Activated CD4-positive, alpha-beta T cell treated with anti-CD3 and anti-CD28 coated beads for 4 hours (primary cell): ENCODE measurements around the gene C17orf100.
A peak's percentile ranks its signal among the peaks of the same experiment; 100 is the strongest.

Experiments used
- DNase-seq, 2 donors: peaks; one replicate each; pipeline ENCODE4 v3.0.0-alpha.2; 2020

The C17orf100 gene

DNA sequence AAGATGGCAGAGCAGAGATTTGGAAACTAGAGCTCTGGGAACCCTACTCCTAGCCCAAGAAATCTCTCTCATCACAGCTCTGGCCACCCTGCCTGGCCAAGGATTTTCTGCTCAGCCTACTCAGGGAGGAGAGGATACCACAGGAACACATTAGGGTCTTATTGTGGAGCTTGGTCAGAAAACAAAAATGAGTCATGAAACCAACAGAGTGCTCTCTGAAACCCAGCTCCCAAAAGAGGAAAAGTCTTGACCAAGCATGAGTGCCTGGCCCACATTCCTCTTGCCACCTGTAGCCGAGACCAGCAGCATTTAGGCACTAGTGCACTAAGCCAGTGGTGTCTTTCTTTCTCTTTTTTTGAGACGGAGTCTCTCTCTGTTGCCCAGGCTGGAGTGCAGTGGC, 43.5 kb downstream of the C17orf100 start:
- DNase-seq, result no peak

DNA sequence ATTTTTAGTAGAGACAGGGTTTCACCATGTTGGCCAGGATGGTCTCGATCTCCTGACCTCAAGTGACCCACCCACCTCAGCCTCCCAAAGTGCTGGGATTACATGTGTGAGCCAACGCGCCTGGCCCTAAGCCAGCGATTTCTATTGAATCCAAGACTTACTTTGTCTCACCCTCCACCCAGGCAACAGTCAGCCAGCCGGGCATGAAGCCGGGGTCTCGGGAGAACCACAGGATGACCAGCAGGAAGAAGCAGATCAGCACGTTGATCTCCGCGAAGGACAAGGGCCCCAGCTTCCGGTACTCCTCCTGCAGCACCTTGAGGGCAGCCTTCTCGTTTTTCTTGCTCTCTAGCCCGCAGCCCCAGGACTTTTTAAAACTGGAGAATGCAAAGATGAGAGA, 44.0 kb downstream of the C17orf100 start:
- no peak for DNase-seq

DNA sequence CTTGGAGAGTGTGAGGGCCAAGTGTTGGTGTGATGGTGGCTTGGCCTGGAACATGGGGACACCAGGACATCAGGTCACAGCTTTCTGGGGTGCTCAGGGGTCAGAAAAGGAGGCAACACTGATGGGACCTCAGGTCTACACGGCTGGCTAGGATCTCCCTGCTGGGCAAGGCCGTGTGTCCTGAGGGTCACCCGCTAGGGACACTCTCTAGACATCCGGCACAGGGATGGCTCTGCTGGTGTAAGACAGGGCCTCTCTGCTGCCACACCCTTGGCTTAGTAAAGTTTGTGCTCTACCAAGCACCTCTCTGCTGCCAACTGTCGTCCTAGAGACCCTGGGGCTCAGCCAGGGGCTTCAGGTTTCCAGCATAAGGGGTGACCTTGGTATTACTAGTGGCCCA, 45.3 kb downstream of the C17orf100 start:
- no peak for DNase-seq

DNA sequence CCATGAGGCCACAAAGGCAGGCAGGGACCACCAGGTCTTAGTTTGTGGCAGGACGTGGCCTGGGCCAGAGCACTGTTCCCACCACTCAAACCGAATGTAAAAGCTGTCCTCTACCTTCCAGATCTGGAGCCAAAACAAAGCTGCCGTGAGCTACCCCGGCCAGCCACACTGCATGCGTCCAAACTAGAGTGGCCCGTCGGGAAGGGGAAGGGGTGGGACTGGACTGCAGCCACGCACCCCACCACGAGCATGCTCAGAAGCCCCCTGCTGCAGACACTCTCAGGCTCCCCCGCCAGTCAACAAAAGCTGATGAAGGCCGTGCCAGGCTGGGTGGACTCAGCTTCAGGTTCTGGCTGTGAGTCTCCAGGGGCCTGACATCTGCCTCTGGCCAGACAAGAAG, 46.4 kb downstream of the C17orf100 start:
- no peak for DNase-seq

DNA sequence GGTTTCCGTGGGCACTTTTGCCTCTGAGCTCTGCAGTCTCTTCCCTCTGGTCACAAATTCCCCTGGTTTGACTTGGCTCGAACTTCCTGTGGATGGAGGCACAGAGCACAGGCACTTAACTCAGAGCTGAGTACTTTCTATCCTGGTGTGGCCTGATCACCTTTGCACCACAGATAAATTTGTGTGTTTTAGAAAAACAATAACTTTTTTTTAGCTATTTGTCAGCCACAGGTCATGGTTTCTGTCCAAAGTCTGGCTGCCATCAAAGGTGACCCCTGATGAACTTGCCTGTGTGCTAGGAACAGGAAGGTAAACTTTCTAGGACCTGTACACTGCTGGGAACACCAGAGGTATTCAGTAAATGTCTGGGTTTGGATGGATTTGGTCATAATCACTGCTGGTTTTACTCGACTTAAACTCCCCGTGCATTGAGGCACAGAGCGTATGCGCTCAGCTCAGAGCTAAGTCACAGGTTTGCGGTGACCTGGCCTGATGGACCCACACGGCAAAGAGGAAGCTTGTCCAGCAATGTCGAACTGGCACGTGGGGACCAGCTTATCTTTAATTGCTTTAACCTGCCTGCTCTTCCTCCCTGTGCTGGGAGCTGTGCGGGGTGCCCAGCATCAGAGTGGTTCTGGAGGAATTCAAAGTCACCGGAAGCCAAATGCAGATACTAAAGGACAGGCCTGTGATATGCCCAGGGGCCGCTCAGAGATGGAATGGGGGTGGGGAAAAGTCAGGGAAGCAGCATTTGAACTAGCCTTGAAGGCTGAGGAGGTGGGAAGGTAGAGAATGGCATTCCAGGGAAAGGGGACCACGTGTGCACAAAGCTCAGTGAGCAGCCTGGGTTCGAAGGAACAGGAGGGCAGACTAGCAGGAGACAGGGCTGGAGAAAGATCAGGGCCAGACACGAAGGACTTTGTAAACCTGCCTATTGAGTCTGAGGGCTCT, 48.7 kb downstream of the C17orf100 start:
- DNase-seq, result no peak

DNA sequence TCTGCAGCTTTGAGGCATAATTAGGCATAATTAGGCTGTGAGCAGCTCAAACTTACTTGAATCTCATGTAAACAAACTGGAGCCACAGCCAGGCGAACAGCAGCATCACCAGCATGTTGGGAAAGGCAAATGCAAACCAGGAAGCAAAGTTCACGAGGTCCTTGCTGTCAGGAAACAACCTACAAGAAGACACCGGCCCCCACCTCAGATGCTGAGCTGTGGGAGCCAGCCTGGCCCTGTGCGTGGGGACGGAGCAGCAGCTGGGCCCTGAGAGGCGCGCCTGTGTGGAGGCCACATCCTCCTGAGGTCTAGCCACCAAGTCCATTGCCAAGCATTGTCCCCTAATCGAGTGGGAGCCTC, 49.4 kb downstream of the C17orf100 start:
- DNase-seq, result no peak

DNA sequence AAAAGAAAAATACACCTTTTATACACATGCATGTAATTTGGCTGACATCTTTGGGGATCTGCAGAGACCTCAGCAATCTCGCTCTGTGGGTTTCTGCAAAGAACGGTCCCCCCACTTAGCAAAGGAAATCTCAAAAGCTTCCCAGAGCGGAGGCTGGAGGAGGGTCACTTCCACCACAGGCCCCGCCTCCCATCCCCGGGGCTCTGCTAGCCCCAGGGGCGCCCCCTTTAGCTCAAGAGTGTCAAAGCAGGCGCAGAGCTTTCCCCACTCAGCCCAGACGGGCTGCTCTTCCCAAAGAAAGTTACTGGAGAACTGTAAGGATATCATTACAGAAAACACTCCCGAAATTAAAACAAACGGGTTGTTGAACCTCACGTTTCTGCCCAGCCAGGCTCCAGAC, 50.2 kb downstream of the C17orf100 start:
- DNase-seq, result peak in 1 of 2 donors; percentile 18

DNA sequence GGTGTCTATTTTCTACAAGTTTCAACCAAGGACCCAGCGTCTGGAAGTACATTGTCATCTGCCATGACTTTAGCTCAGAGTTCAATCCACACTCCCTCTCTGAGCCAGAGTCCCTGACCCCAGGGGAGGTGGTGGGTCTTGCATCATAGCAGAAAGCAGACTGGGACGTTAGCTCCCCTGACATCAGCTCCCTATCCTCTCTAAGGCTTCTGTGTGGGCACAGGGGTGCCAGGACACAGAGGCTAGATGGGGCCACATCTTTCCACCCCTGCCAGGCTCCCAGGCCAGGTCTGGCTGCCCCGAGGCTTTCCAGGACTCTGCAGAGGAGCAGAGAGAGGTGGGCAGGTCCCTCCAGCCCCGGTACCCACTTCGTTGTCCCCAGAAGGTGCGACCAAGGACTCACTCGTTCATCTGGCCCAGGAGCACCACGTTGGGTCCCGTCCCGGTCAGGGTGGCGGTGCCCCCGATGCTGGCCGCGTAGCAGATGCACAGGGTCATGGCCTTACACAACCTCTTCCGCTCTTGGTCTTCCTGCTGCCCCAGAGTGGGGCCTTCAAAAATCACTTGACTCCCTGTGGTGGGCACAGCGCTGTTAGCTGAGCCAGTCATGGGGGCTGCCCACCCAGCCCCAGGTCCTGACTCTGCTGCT, 51.1 kb downstream of the C17orf100 start:
- no peak for DNase-seq
